Epithelial cell of esophagus (primary cell): ENCODE results near the gene TTYH3.
A peak's percentile ranks its signal among the peaks of the same experiment; 100 is the strongest.

Source experiments
- DNase-seq: peaks from one replicate; pipeline ENCODE4 v3.0.0; 2010; ENCODE audit warnings: low read depth
- H3K4me3 ChIP-seq: 2 replicates; pipeline ENCODE4 v1.5.1; 2011; ENCODE audit warnings: mild to moderate bottlenecking, low read length, control low read depth
- TF ChIP-seq, protein P1 (sequence below): IDR thresholded peaks from 2 replicates; pipeline ENCODE4 v1.5.1; 2011; ENCODE audit warnings: low read depth, mild to moderate bottlenecking, low read length, control low read depth, inconsistent platforms; ENCODE audit not compliant: insufficient read depth; ENCODE audit errors: missing control alignments

TTYH3 gene

DNA sequence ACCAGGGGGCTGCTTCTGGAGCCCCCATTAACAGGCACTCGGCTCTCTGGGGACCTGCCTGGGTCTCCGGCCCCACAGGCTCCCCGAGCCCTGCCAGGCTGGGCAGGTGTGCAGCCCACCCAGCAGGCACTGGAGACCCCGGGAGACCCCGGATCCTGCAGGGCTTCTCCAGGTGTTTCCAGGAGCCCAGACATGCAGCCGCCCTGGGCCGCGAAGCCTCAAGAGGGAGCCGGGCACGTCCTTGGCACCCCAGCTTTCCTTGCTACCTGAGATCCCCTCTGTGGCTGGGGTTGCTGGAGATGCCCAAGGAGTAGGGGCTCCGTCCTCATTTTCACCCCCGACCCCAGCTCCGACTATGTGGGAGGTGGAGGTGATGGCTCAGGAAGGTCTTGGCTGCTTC is 48.5 kb downstream of the TTYH3 start:
- H3K4me3 ChIP-seq: no peak overlapping the region
- TF ChIP-seq, protein P1, sequence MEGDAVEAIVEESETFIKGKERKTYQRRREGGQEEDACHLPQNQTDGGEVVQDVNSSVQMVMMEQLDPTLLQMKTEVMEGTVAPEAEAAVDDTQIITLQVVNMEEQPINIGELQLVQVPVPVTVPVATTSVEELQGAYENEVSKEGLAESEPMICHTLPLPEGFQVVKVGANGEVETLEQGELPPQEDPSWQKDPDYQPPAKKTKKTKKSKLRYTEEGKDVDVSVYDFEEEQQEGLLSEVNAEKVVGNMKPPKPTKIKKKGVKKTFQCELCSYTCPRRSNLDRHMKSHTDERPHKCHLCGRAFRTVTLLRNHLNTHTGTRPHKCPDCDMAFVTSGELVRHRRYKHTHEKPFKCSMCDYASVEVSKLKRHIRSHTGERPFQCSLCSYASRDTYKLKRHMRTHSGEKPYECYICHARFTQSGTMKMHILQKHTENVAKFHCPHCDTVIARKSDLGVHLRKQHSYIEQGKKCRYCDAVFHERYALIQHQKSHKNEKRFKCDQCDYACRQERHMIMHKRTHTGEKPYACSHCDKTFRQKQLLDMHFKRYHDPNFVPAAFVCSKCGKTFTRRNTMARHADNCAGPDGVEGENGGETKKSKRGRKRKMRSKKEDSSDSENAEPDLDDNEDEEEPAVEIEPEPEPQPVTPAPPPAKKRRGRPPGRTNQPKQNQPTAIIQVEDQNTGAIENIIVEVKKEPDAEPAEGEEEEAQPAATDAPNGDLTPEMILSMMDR: no peak

DNA sequence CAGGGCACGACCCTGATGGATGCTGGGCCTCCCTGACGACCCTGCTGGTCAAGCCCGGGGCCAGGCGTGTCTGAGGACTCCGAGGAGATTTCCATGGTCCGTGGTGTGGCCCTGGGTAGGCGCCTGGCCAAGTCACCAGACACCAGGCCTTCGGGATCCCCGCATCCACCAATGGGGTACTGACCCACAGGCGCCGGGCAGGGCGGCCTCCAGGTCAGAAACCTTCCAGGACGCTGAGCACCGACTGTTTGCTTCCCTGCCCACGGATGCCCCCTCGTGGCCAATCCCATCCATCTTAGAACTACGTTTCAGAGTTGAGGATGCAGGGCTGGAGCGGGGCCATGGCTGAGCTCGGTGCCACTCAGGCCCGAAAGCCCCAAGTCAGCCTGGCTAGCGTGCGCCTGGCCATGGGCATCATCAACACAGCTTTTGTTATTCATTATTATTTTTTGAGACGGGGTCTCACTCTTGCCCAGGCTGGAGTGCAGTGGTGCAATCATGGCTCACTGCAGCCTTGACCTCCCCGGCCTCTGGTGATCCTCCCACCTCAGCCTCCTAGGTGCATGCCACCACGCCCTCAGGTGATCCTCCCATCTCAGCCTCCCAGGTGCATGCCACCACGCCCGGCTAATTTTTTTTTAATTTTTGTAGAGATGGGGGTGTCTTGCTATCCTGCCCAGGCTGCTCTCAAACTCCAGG is 49.2 kb downstream of the TTYH3 start:
- TF ChIP-seq, protein P1: peak; percentile 74
- no peak overlapping the region for H3K4me3 ChIP-seq
- peak; percentile 59 for DNase-seq

More for the DNA sequence above, 48.5 kb downstream of the TTYH3 start:
- no peak for DNase-seq

DNA sequence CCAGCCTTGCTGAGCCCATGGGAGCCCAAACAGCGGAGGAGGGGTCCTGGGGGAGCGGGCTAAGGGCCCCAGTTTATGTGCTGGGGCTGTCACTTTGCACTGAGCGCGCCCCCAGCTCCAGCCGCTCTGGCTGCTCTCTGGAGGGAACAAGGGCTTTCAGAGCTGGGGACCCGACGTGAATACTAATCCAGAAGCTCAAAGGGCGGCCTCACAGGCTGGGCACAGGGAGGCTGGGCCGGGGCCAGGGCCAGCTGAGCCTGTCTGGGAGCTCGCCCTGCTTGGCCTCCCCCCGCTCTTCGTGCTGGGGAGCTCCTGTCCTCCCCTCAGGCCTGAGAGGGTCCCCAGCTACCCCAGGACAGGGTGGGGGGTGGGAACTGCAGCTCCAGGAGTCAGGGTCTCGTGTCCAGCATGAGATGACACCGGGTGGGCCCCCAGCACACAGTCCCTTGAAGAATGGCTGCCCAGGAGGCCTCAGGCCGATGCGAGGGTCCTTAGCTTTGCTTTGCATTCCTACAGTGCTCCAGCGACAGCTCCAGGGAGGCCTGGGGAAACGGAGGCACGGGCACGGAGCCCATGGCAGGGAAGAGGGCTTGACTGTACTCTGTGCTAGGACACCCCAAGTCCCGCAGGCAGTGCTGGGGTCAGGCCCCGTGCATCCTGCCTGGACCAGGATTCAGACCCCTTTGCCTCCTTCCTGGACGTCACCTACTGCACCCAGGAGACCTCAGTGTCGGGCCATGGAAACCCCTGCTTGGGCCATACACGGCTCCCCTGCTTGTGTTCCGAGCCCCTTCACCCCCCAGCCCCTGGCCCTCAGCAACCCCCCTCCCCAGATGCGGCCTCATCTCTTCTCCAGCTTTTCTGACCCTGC is 50.4 kb downstream of the TTYH3 start:
- TF ChIP-seq, protein P1: no peak
- no peak for DNase-seq

DNA sequence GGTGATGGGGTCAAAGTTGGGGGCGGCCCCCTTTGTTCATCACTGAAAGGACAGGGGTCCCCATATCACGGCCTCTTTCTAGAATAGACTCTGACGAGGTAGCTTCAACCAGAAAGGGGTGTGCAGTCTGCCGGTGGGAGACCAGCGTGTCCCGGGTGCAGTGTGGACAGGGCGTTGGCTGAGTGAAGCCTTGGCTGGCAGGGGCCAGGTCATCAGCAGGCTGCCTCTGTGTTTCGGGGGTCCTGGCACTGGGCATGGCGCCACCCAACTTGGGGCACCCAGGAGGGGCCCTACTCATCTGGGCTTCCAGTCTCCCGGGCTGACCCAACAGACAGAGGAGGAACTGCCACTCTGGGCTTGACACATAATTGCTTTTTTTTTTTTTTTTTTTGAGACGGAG is 52.7 kb downstream of the TTYH3 start:
- TF ChIP-seq, protein P1: no peak
- H3K4me3 ChIP-seq: no peak overlapping the region
- DNase-seq: no peak

More for the DNA sequence above, 50.4 kb downstream of the TTYH3 start:
- no peak overlapping the region for H3K4me3 ChIP-seq

DNA sequence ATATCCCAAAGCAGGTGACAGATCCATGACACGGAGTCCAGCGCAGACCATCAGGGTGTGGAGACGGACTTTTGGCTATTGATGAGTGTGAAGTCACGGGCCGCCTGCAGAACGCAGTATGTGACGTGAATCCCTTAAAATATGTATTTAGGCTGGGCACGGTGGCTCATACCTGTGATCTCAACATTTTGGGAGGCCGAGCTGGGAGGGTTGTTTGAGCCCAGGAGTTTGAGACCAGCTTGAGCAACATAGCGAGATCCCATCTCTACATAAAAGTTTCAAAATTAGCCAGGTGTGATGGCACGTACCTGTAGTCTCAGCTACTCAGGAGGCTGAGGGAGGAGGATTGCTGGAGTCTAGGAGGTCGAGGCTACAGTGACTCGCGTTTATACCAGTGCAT is 54.3 kb downstream of the TTYH3 start:
- TF ChIP-seq, protein P1: no peak
- H3K4me3 ChIP-seq: no peak overlapping the region
- DNase-seq: no peak

DNA sequence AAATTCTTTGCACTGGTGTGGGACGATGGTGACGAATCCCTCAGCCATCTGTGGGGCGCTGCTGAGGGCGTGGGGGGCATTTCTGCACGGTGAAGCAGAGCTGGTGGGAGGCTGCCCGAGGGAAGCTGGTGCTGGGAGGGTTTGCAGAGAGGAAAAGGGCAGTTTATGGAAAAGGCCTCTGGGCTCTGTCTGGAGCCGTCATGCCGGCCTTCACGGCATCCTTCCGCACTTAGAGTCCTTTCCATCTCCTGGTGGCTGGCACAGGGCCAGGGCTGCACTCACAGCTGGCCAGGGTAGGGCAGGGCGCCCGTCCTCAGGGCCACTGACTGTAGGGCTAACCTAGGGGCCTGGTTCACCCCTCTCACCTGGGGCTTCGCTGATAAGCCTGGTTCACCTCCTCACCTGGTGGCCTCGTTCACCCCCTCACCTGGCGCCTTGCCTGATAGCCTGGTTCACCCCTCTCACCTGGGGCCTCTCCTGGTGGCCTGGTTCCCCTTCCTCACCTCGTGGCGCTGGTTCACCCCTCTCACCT is 55.6 kb downstream of the TTYH3 start:
- DNase-seq: no peak
- TF ChIP-seq, protein P1: no peak
- no peak overlapping the region for H3K4me3 ChIP-seq
